GM18517 (cell line): Measurements from ENCODE around the gene ORC1.

Experiments
- ATAC-seq: cut with Tn5 transposase; IDR thresholded peaks from one replicate; pipeline ENCODE4 v1.9.1; 2021; ENCODE audit warnings: mild to moderate bottlenecking, moderate library complexity; ENCODE audit not compliant: unreplicated experiment

Gene ORC1

GRCh38 chr1:52404116-52404974 lies at the start of gene ORC1, which contains the start of gene PRPF38A:
ORC1 (minus strand) TSS chr1:52404423; CDS start chr1:52402223, 2,200 bp downstream.
PRPF38A (plus strand) TSS chr1:52404602; CDS start chr1:52404750, 148 bp downstream.
- ATAC-seq: peak; percentile 87

- ATAC-seq: no peak
Measured at GRCh38 chr1:52444463-52444862, 40.2 kb upstream of the ORC1 start.

- no peak for ATAC-seq
Measured at GRCh38 chr1:52439976-52440375, 35.8 kb upstream of the ORC1 start.

GRCh38 chr1:52436817-52437216 lies 32.6 kb upstream of the ORC1 start:
- no peak for ATAC-seq

- no peak for ATAC-seq
Measured at GRCh38 chr1:52435650-52436049, 31.4 kb upstream of the ORC1 start.

- ATAC-seq: no peak
Measured at GRCh38 chr1:52435211-52435610, 31.0 kb upstream of the ORC1 start.

GRCh38 chr1:52432807-52433206 lies 28.6 kb upstream of the ORC1 start:
- ATAC-seq: no peak

- ATAC-seq: no peak
Measured at GRCh38 chr1:52427152-52427551, 22.9 kb upstream of the ORC1 start.

- ATAC-seq: no peak
Measured at GRCh38 chr1:52426371-52426770, 22.1 kb upstream of the ORC1 start.

- no peak for ATAC-seq
Measured at GRCh38 chr1:52424813-52425212, 20.6 kb upstream of the ORC1 start.

GRCh38 chr1:52424231-52424636 lies 20.0 kb upstream of the ORC1 start:
- ATAC-seq: no peak

GRCh38 chr1:52423771-52424170 lies 19.5 kb upstream of the ORC1 start:
- ATAC-seq: no peak

GRCh38 chr1:52423055-52423454 lies 18.8 kb upstream of the ORC1 start:
- no peak for ATAC-seq

- no peak for ATAC-seq
Measured at GRCh38 chr1:52420713-52421112, 16.5 kb upstream of the ORC1 start.

GRCh38 chr1:52416811-52417210 lies 12.6 kb upstream of the ORC1 start:
- no peak for ATAC-seq

GRCh38 chr1:52414942-52415341 lies 10.7 kb upstream of the ORC1 start:
- no peak for ATAC-seq

- no peak for ATAC-seq
Measured at GRCh38 chr1:52413410-52413989, 9.3 kb upstream of the ORC1 start.

GRCh38 chr1:52404975-52405338 lies 734 bp upstream of the ORC1 start:
- ATAC-seq: no peak

GRCh38 chr1:52403566-52404115 lies 582 bp downstream of the ORC1 start:
- peak; percentile 34 for ATAC-seq

- no peak for ATAC-seq
Measured at GRCh38 chr1:52402860-52403240, 1.4 kb downstream of the ORC1 start.

GRCh38 chr1:52400131-52400530 lies 4.1 kb downstream of the ORC1 start:
- no peak for ATAC-seq

GRCh38 chr1:52399629-52400028 lies 4.6 kb downstream of the ORC1 start:
- no peak for ATAC-seq
